Gastroesophageal sphincter (tissue), 4 donors: ENCODE results near the gene TMEM86A. TPM values are rescaled to one million over a fixed set of nuclear protein-coding genes. Genes with fewer than 3 reads are reported as not detected.

ENCODE experiments used
- ATAC-seq: fragments of 150-250 bp; one replicate; pipeline ENCODE4 v1.9.1; 2016; ENCODE audit warnings: mild to moderate bottlenecking, moderate library complexity
- H3K27ac ChIP-seq, 4 donors: fragments of 200-600 bp; sonication (generic) in 3 of 4; 1 replicate in 3 of 4; 2 replicates in 1 of 4; pipeline ENCODE4 v1.5.1; 2016 to 2019
- H3K27me3 ChIP-seq: fragments of 200-600 bp; sonication (generic); one replicate; pipeline ENCODE4 v1.5.1; 2019
- H3K36me3 ChIP-seq, 2 donors: fragments of 200-600 bp; sonication (generic); one replicate each; pipeline ENCODE4 v1.5.1; 2019; ENCODE audit warnings: control low read depth in 1 of 2
- H3K4me1 ChIP-seq, 3 donors: fragments of 200-600 bp; sonication (generic); 1 replicate in 2 of 3; 2 replicates in 1 of 3; pipeline ENCODE4 v1.5.1; 2016 to 2019; ENCODE audit warnings: control low read depth in 2 of 3
- H3K4me3 ChIP-seq, 2 donors: fragments of 200-600 bp; sonication (generic); one replicate each; pipeline ENCODE4 v1.5.1; 2019; ENCODE audit warnings: mild to moderate bottlenecking in 1 of 2, moderate library complexity in 1 of 2
- H3K9me3 ChIP-seq, 3 donors: fragments of 200-600 bp; sonication (generic); one replicate each; pipeline ENCODE4 v1.5.1; 2017 to 2019; ENCODE audit warnings: control low read depth in 2 of 3
- CTCF ChIP-seq, 4 experiments: fragments of 200-600 bp in 2 of 4; fragments of 450-650 bp in 2 of 4; sonication (generic) in 1 of 4; IDR thresholded peaks; one replicate each; pipeline ENCODE4 v1.5.1; 2017 to 2019; ENCODE audit warnings: antibody characterized with exemption in 4 of 4, mild to moderate bottlenecking in 2 of 4, moderate library complexity in 2 of 4
- EP300 ChIP-seq: sonication (generic); formaldehyde crosslinking; IDR thresholded peaks from one replicate; pipeline ENCODE4 v1.6.1; 2017; ENCODE audit warnings: antibody characterized with exemption, mild to moderate bottlenecking
- POLR2A ChIP-seq, 2 donors: fragments of 450-650 bp; IDR thresholded peaks; one replicate each; pipeline ENCODE4 v1.6.1; 2017; ENCODE audit warnings: antibody characterized with exemption in 2 of 2, mild to moderate bottlenecking in 2 of 2, moderate library complexity in 1 of 2
- POLR2AphosphoS5 ChIP-seq: sonication (generic); formaldehyde crosslinking; IDR thresholded peaks from one replicate; pipeline ENCODE4 v1.6.1; 2017; ENCODE audit warnings: antibody characterized with exemption
- WGBS, 2 donors: methylation state at CpG; one replicate each; pipeline ENCODE4 v1.1.5; 2018; ENCODE audit warnings: low coverage in 1 of 2; 5-methylcytosine and 5-hydroxymethylcytosine counted together
- total RNA-seq, 4 donors: library from RNA; depleted of rRNA; stranded (reverse); fragments of >200 nt; gene quantifications; one replicate each; pipeline ENCODE4 v1.1.0, GENCODE V29; 2016

Gene TMEM86A
- total RNA-seq, 4 donors from 2014 or later = 2.6 to 5.5 (median 3.1) TPM

DNA sequence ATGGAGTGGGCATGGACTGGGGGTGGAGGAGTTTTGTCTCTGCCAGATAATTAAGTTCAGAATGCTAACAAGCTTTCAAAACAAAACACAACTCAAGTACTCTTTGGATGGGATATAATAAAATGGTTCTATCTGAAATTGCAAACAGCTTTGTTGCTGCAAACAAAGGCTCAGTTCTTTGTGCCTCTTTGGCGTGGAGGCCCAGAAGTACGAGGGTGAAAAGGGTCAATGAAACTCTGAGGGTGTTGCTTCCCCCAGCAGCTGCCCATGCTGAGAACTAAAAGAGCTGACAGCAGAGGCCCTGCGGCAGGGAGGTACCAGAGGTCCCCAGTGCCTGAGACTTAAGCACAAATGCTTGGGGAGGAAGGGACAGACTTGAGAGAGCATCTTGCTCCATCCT lies 53.9 kb downstream of the TMEM86A start:
- TF ChIP-seq EP300 = no peak
- no peak for TF ChIP-seq POLR2AphosphoS5
- no peak for TF ChIP-seq CTCF (IDR thresholded peaks at IDR 0.05)
- no peak for TF ChIP-seq POLR2A (IDR thresholded peaks at IDR 0.05)
- ATAC-seq = no peak
- WGBS, 2 donors = 47% methylated on average over 3 of the region's 3 CpGs; no CpG with 5 or more reads in 1 of the 2 donors

DNA sequence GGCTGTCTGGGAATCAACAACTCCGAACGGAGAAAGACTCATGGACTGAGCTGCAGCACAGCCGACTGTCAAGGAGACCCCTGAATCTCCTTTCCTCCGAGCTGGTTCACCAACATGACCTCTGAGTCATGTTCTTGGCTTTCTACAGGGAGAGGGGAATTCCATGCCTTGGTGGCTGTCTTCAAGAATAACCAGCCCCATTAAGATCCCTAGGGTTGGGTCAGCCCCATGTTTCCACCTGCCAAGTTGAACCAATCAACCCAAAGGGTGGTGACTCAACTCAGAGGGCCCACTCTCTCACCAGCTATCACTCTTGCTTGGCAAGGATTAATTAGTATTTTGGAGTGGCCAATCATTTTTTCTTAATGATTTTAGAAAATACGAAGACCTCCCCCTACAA lies 55.7 kb downstream of the TMEM86A start:
- Histone ChIP-seq H3K4me1 (no peaks in the 10 kb centered on the region), H3K4me3 (no peak overlapping the region), H3K36me3 (no peaks in the 10 kb centered on the region), H3K27ac (no peak overlapping the region), H3K9me3 (no peaks in the 10 kb centered on the region), H3K27me3 (peaks cover 14% of the 10 kb centered on the region)
- TF ChIP-seq POLR2A (IDR thresholded peaks at IDR 0.05) = no peak
- TF ChIP-seq POLR2AphosphoS5 = no peak
- no peak for TF ChIP-seq EP300
- no peak for TF ChIP-seq CTCF (IDR thresholded peaks at IDR 0.05)
- WGBS, 2 donors = 0 to 36% methylated on average over 1 to 2 of the region's 5 CpGs
- ATAC-seq = no peak

More for the DNA sequence above, 53.9 kb downstream of the TMEM86A start:
- no peak overlapping the region for H3K27ac ChIP-seq
- H3K36me3 ChIP-seq = no peaks in the 10 kb centered on the region
- no peaks in the 10 kb centered on the region for H3K9me3 ChIP-seq
- H3K4me3 ChIP-seq = no peak overlapping the region
- peaks cover 14% of the 10 kb centered on the region for H3K27me3 ChIP-seq
- no peaks in the 10 kb centered on the region for H3K4me1 ChIP-seq

Other genes starting within 250 kb of the TMEM86A start
- gene LDHAL6A, start 242.9 kb upstream of the TMEM86A start, total RNA-seq = not detected
- 10 to 100 TPM; 60.1 to 72.8 (median 66.5) TPM for gene TSG101, start 171.8 kb upstream of the TMEM86A start, total RNA-seq
- gene UEVLD, start 110.0 kb upstream of the TMEM86A start, total RNA-seq = 10 to 100 TPM; 33.7 to 45.6 (median 38.9) TPM
- 10 to 100 TPM in 2 of 4 donors, 1 to 10 TPM in 1, not detected in 1; 4.2 to 13.9 (median 10.4) TPM for gene MISFA, start 99.0 kb upstream of the TMEM86A start, total RNA-seq
- gene SPTY2D1, start 64.4 kb upstream of the TMEM86A start, total RNA-seq = 10 to 100 TPM; 16.3 to 30.1 (median 25.3) TPM
- gene IGSF22, start 27.4 kb downstream of the TMEM86A start, total RNA-seq = under 1 TPM in 1 of 4 donors, not detected in 3; 0.13 TPM
- gene PTPN5, start 93.0 kb downstream of the TMEM86A start, total RNA-seq = 1 to 10 TPM; 1.3 to 4.4 (median 3.8) TPM
- not detected for gene MRGPRX1, start 240.6 kb downstream of the TMEM86A start, total RNA-seq